Erythroblast (primary cell): ENCODE data around the gene PDXP.

ENCODE experiments used
- GATA1 ChIP-seq: IDR thresholded peaks from 2 replicates; pipeline ENCODE4 v1.6.1; 2011; ENCODE audit warnings: low read depth, mild to moderate bottlenecking, control low read depth, low read length, moderate library complexity
- POLR2A ChIP-seq: IDR thresholded peaks from 2 replicates; pipeline ENCODE4 v1.6.1; 2011; ENCODE audit warnings: mild to moderate bottlenecking, low read length

- TF ChIP-seq POLR2A: no peak
- no peak for TF ChIP-seq GATA1
These were observed 53.0 kb downstream of the PDXP start for GRCh38 chr22:37711490-37711889.
